Measurements from ENCODE around the gene LSAMP.

LSAMP gene
- 0 to 0.62 (median 0.09) reads per million in 4 experiments for total RNA-seq

DNA sequence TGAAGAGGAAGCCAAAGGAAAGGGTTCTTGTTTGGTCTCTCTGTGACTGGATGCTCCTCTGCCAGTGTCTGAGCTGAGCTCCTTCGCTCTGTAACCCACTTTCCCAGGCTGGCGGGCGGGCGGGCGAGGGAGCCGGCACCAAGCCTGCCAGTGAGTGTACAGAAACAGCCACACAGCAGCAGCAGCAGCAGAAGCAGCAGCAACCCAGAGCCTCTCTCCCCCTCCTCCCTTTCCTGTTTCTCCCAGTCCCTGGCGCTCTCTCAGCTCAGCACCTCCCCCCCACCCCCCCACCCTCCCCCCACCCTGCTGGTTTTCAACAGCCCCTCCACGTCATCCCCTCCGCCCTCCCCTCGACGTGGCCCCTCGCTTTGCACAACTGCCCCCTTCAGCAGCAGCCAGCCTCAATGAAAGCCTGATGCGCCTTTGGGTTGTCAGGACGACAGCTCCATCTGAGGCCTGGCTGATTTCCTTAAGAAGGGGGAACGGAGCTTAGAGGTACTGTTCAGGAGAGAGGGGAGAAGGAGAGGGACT lies at the start of gene LSAMP:
Gene LSAMP (minus strand): TSS at position 177 of the 531 bp plus-strand sequence.
- no peak for DNase-seq

DNA sequence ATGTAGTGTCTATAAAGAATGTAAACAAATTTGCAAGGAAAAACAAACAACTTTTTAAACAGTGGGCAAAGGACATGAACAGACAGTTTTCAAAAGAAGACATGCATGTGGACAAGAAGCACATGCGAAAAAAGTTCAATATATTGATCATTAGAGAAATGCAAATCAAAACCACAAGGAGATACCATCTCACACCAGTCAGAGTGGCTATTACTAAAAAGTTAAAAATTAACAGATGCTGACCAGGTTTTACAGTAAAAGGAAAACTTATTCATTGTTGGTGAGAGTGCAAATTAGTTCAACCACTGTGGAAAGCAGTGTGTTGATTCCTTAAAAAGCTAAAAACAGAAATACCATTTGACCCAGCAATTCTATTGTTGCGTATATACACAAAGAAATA lies 47.1 kb upstream of the LSAMP start:
- no peak for DNase-seq

DNA sequence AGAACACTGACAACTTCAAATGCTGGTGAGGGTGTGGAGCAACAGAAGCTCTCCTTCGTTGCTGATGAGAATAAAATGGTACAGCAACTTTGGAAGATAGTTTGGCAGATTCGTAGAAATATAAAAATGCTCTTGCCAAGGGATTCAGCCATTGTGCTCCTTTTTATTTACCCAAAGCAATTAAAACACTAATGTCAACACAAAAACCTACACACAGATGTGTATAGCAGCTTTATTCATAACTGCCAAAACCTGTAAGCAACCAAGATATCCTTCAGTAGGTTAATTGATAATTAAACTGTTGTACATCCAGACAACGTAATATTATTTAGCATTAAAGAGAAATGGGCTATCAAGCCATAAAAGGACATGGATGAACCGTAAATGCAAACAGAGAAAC lies 37.8 kb upstream of the LSAMP start:
- DNase-seq, result no peak

DNA sequence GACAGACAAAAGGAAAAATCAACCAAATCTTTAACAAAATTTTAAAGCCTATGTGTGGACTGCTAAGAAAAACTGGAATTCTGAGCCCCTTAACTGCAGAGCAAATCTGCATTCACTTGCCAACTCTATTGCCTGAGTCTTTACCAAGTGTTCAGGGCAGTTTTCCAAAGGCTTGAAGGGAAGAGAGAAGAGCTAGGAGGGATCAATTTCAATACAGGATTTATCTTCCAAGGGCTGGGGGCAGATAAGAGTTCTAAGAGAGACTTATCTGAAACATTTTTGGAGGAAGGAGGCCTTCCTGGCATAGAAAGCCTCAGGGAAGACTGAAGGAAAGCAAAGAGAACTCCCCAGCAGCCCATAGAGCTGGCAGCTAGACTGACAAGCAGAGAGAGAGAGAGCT lies 31.4 kb upstream of the LSAMP start:
- no peak for DNase-seq

DNA sequence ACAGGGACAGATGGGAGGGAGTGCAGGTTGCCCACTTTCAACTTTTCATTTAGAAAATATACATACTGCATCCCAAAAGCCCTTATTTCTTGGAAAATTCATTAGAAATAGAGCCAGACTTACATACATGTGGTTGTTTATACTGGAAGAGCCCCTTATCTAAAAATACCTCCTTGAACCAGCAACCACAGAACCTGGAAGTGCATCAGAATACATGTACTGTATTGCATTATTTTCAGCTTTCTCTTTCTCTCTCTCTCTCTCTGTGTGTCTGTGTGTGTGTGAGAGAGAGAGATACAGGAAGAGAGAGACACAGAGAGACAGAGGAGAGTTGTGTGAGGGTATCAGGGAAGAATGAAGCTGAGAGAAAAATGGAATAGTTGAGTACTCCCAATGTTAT lies 29.5 kb upstream of the LSAMP start:
- DNase-seq, result no peak

DNA sequence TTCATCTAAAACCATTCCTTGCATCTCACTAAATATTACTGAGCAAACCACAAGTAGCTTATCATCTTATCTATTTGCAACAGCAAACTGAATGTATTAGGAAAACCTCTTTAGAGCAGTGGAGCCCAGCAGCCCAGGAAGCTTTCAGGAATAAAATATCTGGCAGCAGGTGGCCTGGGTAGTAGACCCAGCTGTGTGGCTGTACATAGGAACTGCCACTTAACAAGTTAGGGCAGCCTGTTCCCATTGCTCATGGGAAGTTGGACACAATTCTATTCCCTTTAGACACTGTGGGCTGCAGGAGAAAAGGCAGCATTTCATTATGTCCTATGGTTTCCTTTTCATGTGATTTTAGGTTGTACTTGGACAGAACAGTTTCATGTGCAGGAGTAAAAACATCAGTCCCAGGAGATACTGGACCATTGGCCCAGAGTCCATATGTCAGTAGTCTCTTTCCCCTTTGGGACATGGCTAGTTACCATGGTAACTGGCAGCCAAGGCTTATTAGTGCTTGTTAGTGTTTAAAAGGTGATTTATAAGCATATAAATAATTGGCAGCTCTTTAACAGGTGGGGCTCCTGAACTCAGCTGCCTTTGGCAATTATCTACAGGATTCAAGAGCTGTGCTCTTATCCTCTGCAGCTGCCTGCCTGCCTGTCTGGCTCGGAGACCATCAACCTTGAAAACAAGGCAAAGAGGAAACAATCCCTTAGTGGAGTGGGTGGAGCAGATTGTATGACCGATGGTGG lies 28.9 kb upstream of the LSAMP start:
- no peak for DNase-seq

DNA sequence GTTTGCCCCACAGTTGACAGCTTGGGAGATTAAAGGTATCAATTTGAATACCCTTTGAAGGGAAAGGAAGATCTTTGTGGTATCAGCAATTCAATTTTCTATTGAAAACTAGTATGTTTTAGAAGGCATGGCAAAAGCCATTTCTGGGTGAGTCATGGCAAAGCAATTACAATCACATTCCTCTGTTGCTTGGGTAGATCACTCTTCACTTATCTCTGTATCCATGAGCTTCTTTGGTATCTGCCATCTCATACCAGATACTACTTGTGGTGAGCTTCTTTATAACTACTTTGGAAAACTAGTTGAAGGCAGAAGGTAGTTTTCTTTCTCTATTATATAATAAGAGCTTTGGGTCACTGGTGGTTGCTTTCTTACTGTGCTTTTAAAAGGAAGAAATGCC lies 28.3 kb upstream of the LSAMP start:
- DNase-seq, result no peak

DNA sequence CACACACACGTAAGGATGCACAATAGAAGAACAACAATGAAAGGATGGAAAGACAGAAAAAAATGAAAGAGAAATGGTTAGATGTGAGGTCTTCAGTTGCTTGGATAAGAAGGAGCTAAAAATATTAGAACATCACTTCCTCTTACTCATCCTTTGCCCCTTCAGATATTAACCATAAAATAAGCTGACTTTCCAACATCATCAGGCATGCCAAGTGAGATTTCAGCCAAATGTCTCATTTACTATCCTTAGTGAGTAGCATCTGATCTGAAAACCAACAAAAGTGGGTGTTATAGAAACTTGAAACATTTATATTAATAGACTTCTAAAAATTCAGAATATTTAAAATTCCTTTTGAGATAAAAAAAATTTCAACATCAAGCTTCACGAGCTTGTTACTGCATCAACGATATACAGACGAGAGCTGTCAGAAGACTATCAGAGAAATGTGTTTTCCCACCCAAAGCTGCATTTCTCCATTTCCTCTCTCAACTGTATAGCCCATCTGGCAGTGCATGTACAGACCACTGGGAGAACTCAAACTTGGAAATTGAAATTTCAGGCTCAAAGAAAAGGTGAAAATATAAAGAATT lies 25.4 kb upstream of the LSAMP start:
- DNase-seq, result no peak

DNA sequence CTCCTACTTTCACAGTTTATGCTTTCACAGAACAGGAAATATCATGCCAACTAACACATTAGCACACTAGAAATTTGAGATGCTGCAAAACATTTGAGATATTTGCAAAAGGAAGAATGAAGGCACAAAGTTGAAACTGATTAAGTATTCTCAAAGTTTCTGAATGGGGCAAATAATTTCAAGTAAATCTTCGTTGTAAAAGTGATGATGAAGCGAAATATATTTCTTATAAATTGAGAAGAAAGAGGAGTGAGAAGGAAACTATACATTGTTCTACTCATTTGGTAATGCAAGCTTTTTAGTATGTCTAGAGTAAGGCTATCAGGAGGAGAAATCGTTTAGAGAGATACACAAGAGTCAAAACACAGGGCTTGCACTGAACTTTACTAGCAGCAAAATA lies 24.3 kb upstream of the LSAMP start:
- DNase-seq, result no peak

DNA sequence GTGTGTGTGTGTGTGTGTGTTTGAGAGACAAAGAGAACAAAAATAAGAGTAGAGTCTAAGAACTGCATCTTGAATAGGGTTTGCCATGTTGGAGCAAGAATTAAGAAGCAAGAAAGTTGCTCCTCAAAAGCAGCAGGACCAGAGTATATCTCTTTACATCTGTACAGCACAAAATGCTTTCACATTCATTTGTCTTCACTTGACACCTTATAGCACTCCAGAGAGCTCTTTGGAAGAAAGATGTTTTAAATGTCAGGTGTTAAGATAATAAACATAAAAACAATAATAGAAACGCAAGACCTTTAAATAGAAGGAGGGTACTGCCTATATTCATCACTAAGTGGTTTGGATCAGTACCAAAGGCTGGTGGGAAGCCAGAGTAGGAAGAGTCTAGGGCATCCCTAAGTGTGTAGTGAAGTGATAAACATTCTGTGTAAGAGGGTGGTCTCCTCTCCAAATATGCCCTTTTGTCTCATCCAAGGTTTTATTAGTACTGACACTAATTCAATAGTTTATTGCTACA lies 19.1 kb upstream of the LSAMP start:
- no peak for DNase-seq

DNA sequence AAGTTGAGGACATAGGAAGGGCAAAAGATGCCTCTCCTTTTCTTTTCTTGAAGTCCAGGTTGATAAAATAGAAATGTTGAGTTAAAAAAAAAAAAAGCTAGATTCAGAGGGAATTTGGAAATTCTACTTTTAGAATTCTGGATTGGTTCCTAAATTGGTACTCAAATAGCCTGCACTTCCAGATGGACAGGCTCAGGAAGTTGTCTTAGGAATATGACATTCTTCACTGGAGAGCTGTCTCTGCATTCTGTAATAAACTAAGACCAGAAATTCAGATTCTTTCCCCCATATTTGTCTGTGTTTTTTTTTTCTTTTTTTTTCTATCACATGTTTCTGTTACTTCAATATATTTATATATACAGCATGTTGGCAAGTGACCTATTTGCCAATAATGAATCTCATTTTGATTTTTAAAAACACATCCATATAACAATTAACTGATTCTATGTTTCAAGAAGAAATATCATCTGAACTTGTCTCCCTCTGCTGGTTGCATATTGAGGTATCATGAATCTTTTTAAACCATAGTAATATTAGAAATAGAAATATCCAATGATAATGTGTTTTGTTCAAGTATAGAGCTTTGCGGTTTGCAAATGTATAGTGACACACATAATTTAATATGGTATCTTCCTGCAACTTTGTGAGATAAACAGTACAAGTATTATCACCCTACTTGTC lies 8.5 kb upstream of the LSAMP start:
- DNase-seq, result no peak

DNA sequence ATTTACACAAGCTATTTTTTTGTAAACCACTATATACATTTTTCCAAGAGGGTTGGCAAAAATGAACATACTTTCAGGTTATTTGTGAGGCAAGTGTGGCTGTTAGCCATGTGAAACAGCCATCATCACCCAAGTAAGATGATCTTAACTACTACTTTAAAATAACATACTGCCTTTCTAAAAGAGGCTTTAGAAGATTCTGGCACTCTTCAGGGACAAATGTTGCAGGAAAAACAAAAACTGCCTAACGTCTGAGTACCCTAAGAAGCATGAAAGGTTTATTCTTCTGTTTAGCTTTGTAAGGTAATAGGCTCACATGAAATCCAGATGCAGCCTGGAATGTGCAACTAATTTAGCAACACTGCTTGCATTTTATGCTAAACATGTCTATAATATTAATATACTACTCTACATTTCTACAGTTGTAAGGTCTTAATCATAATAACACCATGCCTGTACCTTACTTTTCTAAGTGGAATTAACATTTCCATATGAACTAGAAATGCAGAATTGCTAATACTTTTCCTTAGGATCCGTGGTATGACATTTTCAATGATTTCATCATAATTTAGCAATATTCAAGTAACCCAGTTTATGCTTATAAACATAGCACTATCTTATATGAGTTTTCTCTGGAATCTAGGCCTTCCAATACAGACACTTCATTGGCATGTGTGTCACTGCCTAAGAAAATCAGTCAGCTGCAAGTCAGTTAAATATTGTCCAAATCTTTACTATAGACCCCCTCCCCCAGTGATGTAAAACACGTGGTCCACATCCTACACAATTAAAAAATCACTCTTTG lies 4.5 kb upstream of the LSAMP start:
- DNase-seq, result no peak

DNA sequence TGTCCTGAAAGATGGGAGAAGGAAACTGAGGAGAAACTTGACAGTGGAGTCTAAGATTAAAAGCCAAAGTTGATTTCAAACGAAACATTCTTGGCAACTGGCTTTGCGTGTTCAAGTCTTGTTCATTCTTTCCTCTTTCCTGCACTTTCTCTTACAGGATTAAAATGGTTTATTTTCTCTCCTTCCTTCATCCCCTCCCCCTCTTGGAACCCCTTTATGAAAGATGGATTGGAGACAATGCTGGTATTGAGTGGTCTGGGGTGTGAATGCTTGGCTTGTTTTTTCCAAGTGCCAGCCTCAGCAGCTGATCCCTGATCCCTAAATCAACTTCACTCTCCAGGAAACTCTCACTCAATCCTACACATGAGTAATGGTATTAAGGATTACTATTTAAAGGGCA lies 703 bp upstream of the LSAMP start:
- DNase-seq, result no peak

DNA sequence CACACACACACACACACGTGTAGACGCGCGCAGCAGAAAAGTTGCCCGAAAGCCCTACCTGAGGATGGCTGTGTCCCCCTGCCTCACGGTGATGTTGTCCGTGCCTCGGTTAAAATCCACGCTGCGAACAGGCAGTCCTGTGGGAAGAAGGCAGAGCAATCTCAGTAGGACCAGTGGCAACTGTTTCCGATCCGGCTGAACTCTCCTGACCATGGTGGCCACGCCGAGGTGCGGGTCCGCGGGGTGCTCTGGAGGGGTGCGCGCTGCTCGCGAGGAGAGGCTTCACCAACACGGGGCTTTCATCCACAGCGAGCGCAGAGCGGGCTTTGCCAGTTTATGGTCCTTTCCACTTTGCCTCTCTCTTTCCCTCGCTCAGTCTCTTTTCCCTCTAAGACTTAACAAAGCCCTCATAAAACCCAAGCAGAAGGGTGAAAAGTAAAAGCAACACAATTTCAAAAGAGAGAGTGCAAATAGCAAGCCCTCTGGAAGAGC lies 422 bp downstream of the LSAMP start:
- DNase-seq, result no peak

DNA sequence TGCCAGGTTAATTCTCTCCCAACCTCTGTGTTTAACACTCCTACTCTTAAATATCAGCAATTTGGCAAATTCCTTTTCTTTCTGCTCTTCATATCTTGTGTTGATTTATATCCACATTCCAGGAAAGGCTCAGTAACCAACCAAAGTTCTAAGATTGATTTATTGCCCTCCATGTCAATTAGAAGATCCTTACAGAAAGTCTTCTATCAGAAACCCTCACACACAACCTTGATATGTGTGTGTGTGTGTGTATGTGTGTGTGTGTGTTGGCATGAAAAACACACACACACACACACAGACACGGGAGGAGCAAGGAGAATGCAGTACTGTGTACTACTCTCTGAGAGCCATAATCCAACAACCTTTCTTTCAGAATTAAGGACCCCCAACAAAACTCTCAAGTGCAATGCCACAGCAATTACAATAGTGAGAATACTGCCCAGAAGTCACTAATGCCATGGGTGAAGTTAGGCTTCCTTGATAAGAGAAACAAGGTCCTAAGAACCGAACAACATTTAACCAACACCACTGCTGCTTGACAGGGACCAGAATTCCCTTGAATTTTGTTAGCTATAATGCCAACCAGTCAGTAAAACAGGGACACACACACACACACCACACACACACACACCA lies 1.1 kb downstream of the LSAMP start:
- DNase-seq, result no peak

DNA sequence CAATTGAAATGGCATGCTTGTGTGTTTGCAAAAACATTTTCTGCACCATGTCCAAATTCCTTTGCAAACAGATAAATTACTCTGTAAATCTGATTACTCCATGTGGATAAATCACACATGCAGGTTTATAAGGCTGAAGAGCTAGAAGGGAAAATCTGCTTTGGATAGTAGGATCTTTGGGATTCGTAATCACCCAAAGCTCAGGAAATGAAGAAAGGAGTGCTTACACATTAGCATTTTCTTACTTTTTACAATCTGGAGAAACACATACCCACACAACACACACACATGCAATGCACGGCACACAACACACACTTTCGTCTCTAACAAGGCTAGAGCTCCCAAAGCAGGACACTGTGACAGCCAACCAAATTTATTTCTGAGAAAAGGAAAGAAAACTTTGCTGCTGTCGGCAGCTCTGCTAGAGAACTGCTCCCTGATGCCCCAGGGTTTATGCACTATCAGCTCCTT lies 2.1 kb downstream of the LSAMP start:
- DNase-seq, result no peak

DNA sequence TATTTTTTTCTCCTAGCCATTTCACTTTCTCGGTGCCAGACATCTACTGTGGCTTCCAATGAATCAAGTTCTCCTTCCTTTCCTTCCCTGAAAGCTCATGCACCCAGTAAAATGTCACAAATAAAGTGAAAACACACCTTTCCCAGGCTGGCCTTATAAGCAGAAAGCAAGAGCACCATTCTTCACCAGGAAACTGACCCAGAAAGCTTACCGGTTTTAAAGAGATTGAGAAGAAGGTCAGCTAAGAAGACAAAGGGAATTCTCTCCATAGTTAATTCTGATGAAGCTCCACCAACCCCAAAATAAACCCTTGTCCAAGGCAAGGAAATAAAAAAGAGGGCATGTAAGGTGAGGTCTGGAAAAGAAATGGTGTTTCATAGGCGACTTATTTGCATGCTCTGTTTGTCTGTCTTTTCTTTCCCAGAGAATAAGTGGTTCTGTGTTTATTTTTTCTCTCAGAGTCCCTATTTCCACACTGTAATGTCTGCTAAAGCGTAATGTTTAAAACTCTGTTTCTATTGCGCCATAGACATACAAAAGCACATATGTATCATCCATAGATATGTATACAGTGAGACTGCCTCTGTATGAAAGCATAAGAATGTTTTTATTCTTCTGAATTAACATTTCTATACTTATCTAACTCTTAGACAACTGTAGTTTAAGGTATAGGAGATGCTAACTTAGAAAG lies 2.8 kb downstream of the LSAMP start:
- DNase-seq, result no peak

DNA sequence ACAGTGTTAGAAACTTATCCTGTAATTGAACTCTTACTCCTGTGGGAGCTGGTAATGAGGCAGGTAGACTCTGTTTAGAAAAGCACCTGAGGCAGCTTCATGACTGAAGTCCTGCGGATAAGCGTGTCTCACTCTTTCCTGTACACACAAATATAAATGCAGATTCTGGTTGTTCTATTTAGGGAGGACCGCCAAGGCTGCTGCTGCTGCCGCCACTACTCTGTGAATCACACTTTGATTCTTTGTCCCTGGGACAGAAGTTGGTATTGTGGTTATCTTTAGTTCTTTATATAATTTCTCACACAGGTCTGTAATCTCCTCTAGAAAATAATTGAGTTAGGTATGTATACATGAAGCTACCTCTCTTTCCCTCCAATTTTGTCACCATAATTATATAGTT lies 3.6 kb downstream of the LSAMP start:
- DNase-seq, result no peak

DNA sequence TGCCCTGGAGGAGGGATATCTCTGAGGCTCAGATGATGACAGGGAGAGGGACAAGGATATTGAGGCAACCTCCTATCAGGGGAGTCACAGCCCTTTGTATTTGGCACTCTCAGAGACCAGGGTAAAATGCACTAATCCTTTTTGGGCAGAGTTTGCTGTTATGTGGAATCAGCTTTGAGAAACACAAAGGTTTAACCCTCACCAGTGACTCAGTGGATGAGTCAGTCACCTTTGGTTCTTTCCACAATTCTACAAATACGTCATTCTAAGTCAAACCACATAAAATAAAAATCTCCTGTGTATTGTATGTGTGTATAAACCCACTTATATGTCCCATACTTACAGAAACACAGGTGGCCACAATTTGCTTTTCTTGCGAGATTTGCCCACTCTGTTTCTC lies 5.1 kb downstream of the LSAMP start:
- DNase-seq, result no peak

DNA sequence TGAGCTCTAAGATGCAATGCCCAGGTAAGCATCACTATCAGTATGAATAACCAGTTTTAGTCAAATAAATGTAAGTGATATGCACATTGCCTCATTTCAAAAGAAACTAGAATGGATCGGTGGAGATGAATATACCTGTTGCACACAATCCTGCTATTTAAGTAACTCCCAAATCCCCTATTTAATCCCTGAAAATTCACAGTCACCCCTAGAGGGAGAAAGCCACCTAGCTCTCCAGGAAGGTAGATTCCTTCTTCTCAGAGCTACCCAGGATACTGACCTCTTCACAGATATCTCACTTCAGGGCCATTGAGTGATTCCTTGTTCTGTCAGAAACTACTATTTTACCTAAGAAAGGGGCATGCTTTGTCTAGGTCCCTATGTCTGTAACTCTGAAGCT lies 11.7 kb downstream of the LSAMP start:
- no peak for DNase-seq

DNA sequence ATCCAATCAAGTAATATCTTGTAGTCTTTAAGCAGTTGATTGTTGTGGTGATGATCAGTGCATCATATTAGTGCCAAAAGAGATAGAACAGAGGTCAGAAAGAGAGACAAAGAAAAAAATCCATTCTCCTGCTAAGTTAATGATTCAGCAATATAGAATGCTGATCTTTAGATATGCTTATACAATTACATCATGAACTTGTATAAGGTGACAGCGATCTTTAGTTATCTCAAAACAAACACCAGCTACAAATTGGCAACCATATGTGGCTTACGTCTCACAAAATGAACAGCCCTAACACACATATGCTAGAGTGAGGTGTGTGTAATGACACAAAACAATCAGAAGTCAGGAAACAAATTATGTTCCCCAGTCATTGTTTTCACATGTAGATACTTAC lies 12.5 kb downstream of the LSAMP start:
- no peak for DNase-seq

Data from effector CD8-positive, alpha-beta T cell (primary cell).